K562 (cell line): ENCODE results near the gene SLC25A10.

Source experiments
- ESRRA ChIP-seq: fragments of 450-650 bp; IDR thresholded peaks from 2 replicates; pipeline ENCODE4 v1.6.1; 2014; ENCODE audit warnings: low read depth, mild to moderate bottlenecking, moderate library complexity, borderline replicate concordance
- FOXM1 ChIP-seq, 2 experiments: fragments of 450-650 bp in 1 of 2; sonication (generic) in 1 of 2; formaldehyde crosslinking in 1 of 2; IDR thresholded peaks; 2 replicates each; pipeline versions ENCODE4 v1.6.1 to v1.9.0; 2017 to 2022; ENCODE audit warnings: low read depth in 2 of 2, mild to moderate bottlenecking in 2 of 2, missing genetic modification reagents in 1 of 2, moderate library complexity in 1 of 2
- ZNF551 ChIP-seq: fragments of 250-450 bp; sonication (Bioruptor Pico); IDR thresholded peaks from 2 replicates; pipeline ENCODE4 v1.5.0; 2021; ENCODE audit warnings: mild to moderate bottlenecking, moderate library complexity
- TF ChIP-seq, protein P1 (sequence below): sonication (generic); formaldehyde crosslinking; IDR thresholded peaks from 2 replicates; pipeline ENCODE4 v1.8.0; 2022; ENCODE audit warnings: missing genetic modification reagents, mild to moderate bottlenecking, borderline replicate concordance

DNA sequence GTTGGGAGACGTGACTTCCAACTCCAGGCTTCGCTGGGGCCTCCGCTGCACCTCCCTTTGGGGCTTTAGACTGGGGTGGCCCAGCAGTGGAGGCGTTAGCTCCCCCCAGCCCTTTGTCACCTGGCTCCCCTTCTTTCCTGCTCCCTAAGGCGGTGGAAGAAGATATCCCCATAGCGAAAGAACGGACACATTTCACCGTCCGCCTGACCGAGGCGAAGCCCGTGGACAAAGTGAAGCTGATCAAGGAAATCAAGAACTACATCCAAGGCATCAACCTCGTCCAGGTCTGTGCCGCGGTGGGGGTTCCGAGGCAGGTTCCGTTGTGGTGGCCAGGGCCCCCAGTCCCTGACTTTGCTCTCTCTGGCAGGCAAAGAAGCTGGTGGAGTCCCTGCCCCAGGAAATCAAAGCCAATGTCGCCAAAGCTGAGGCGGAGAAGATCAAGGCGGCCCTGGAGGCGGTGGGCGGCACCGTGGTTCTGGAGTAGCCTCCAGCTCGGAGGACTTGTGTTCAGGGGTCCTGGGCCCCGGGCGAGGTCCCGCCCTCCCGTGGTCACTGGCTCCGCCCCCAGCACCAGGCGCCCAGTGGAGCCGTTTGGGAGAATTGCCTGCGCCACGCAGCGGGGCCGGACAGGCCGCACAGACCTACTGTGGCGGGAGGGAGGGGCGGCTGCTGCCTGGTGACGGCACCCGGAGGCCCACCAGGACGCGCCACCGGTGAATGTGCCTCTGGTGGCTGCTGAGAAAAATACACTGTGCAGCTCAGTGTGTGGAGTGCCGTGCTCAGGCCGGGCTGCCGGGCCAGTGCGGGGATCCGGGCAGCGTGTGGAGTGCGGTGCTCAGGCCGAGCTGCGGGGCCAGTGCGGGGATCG is 5.1 kb upstream of the SLC25A10 start:
- TF ChIP-seq ZNF551 (CRISPR knock-in tag): no peak
- TF ChIP-seq FOXM1 (IDR thresholded peaks at IDR 0.05; ENCODE audit: low read depth): no peak
- no peak for TF ChIP-seq FOXM1 (CRISPR knock-in tag; IDR thresholded peaks at IDR 0.05; ENCODE audit: low read depth)
- TF ChIP-seq ESRRA: no peak
- TF ChIP-seq, protein P1, sequence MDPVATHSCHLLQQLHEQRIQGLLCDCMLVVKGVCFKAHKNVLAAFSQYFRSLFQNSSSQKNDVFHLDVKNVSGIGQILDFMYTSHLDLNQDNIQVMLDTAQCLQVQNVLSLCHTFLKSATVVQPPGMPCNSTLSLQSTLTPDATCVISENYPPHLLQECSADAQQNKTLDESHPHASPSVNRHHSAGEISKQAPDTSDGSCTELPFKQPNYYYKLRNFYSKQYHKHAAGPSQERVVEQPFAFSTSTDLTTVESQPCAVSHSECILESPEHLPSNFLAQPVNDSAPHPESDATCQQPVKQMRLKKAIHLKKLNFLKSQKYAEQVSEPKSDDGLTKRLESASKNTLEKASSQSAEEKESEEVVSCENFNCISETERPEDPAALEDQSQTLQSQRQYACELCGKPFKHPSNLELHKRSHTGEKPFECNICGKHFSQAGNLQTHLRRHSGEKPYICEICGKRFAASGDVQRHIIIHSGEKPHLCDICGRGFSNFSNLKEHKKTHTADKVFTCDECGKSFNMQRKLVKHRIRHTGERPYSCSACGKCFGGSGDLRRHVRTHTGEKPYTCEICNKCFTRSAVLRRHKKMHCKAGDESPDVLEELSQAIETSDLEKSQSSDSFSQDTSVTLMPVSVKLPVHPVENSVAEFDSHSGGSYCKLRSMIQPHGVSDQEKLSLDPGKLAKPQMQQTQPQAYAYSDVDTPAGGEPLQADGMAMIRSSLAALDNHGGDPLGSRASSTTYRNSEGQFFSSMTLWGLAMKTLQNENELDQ (CRISPR knock-in tag): no peak
